ENCODE measurements around the gene GPR179. TPM values are rescaled to one million over a fixed set of nuclear protein-coding genes. Genes with fewer than 3 reads are reported as not detected.
"Not testable (repeated sequence)": the region's sequence is repeated elsewhere in the genome, so short reads cannot be mapped to it uniquely, and the experiment has no call there.

The GPR179 gene
- total RNA-seq, 1 experiment from 2014 or later: 0.06 TPM

GRCh38 chr17:38322156-38322779, 21.5 kb downstream of the GPR179 start:
- peak; percentile 34 for DNase-seq (ENCODE audit: low spot score)

- peak; percentile 2 for DNase-seq (ENCODE audit: low spot score)
Measured at GRCh38 chr17:38320482-38320881, 23.3 kb downstream of the GPR179 start.

GRCh38 chr17:38317081-38317480, 26.7 kb downstream of the GPR179 start:
- no peak for DNase-seq (ENCODE audit: low spot score)

- DNase-seq (ENCODE audit: low spot score): no peak
Measured at GRCh38 chr17:38315497-38315896, 28.3 kb downstream of the GPR179 start.

GRCh38 chr17:38296834-38297517, 46.8 kb downstream of the GPR179 start, which contains the start of gene MRPL45:
Gene MRPL45, plus strand, starts transcription at chr17:38297168. Its CDS starts 16 bp downstream, at chr17:38297184.
- peak; percentile 98 for DNase-seq (ENCODE audit: low spot score)

GRCh38 chr17:38295602-38296365, 48.0 kb downstream of the GPR179 start:
- not testable (repeated sequence) for DNase-seq (ENCODE audit: low spot score)

GRCh38 chr17:38289760-38290159, 54.0 kb downstream of the GPR179 start:
- DNase-seq (ENCODE audit: low spot score): not testable (repeated sequence)

- DNase-seq (ENCODE audit: low spot score): peak; percentile 24
Measured at GRCh38 chr17:38288217-38288827, 55.4 kb downstream of the GPR179 start.

GRCh38 chr17:38286501-38287091, 57.2 kb downstream of the GPR179 start:
- DNase-seq (ENCODE audit: low spot score): peak; percentile 71

- not testable (repeated sequence) for DNase-seq (ENCODE audit: low spot score)
Measured at GRCh38 chr17:38285994-38286393, 57.8 kb downstream of the GPR179 start.

Other genes starting within 250 kb of the GPR179 start
- gene TBC1D3E, start 216.0 kb downstream of the GPR179 start, total RNA-seq (2014; rRNA removed; shearing (Covaris generic)): not detected in 2 replicates
- not detected in 2 replicates for gene TBC1D3, start 151.4 kb downstream of the GPR179 start, total RNA-seq (2014; rRNA removed; shearing (Covaris generic))
- 59.2 and 59.5 TPM in 2 replicates for gene MRPL45, start 46.8 kb downstream of the GPR179 start, total RNA-seq (2014; rRNA removed; shearing (Covaris generic))
- gene SOCS7, start 7.9 kb upstream of the GPR179 start, total RNA-seq (2014; rRNA removed; shearing (Covaris generic)): 5.9 and 6.9 TPM in 2 replicates
- 6.8 and 11.7 TPM in 2 replicates for gene ARHGAP23, start 84.5 kb upstream of the GPR179 start, total RNA-seq (2014; rRNA removed; shearing (Covaris generic))